SK-N-MC (cell line): ENCODE results near the gene PLEKHO2.

Experiments
- DNase-seq: peaks from one replicate; pipeline ENCODE4 v3.0.0-alpha.2; 2011; ENCODE audit warnings: low read depth, low spot score
- H3K27ac ChIP-seq: fragments of 200-600 bp; sonication (generic); 2 replicates; pipeline ENCODE4 v1.5.1; 2016; ENCODE audit warnings: mixed run types
- H3K36me3 ChIP-seq: fragments of 200-600 bp; sonication (generic); 2 replicates; pipeline ENCODE4 v1.6.1; 2017; ENCODE audit warnings: antibody characterized with exemption, low read length, mixed read lengths; ENCODE audit not compliant: insufficient read depth
- H3K4me3 ChIP-seq: fragments of 200-600 bp; sonication (generic); 2 replicates; pipeline ENCODE4 v1.5.1; 2016
- H3K9ac ChIP-seq: fragments of 200-600 bp; sonication (generic); 2 replicates; pipeline ENCODE4 v1.8.0; 2017; ENCODE audit warnings: mixed run types, mixed read lengths; ENCODE audit not compliant: insufficient read length
- H3K9me3 ChIP-seq: fragments of 200-600 bp; sonication (generic); 2 replicates; pipeline ENCODE4 v1.6.1; 2017; ENCODE audit warnings: low read depth, mild to moderate bottlenecking, antibody characterized with exemption, low read length, moderate library complexity, mixed read lengths
- EZH2 ChIP-seq: fragments of 200-600 bp; sonication (generic); IDR thresholded peaks from one replicate; pipeline ENCODE4 v1.6.1; 2017; ENCODE audit warnings: antibody characterized with exemption
- FOXP2 ChIP-seq: optimal IDR thresholded peaks from 2 replicates; pipeline ENCODE3; 2011; ENCODE audit warnings: mild to moderate bottlenecking, moderate library complexity; ENCODE audit not compliant: insufficient read depth; ENCODE audit errors: extremely low read length, control extremely low read depth
- POLR2AphosphoS5 ChIP-seq: IDR thresholded peaks from 2 replicates; pipeline ENCODE4 v1.6.1; 2012; ENCODE audit warnings: mild to moderate bottlenecking, low read depth, low read length, borderline replicate concordance

The PLEKHO2 gene

GRCh38 chr15:64842096-64842939 lies 603 bp downstream of the PLEKHO2 start:
- TF ChIP-seq EZH2: no peak
- no peak for TF ChIP-seq FOXP2
- TF ChIP-seq POLR2AphosphoS5: no peak
- Histone ChIP-seq H3K27ac (no peak overlapping the region), H3K4me3 (peak overlapping the region; percentile 89), H3K9me3 (no peaks in the 10 kb centered on the region), H3K36me3 (no peaks in the 10 kb centered on the region), H3K9ac (peak overlapping the region; percentile 82)
- DNase-seq: no peak

- peak overlapping the region; percentile 89 for H3K4me3 ChIP-seq
- no peaks in the 10 kb centered on the region for H3K9me3 ChIP-seq
- H3K36me3 ChIP-seq: no peaks in the 10 kb centered on the region
- no peak for DNase-seq
- TF ChIP-seq FOXP2 (no peak), EZH2 (no peak), POLR2AphosphoS5 (no peak)
- no peak overlapping the region for H3K9ac ChIP-seq
- no peak overlapping the region for H3K27ac ChIP-seq
Measured at GRCh38 chr15:64842986-64843561, 1.4 kb downstream of the PLEKHO2 start.

GRCh38 chr15:64843991-64844390 lies 2.3 kb downstream of the PLEKHO2 start:
- TF ChIP-seq POLR2AphosphoS5 (no peak), EZH2 (no peak), FOXP2 (no peak)
- H3K36me3 ChIP-seq: no peaks in the 10 kb centered on the region
- H3K9me3 ChIP-seq: no peaks in the 10 kb centered on the region
- no peak overlapping the region for H3K27ac ChIP-seq
- DNase-seq: no peak
- no peak overlapping the region for H3K4me3 ChIP-seq
- no peak overlapping the region for H3K9ac ChIP-seq

- Histone ChIP-seq H3K9ac (no peak overlapping the region), H3K4me3 (no peak overlapping the region), H3K9me3 (no peaks in the 10 kb centered on the region), H3K36me3 (no peaks in the 10 kb centered on the region), H3K27ac (no peak overlapping the region)
- TF ChIP-seq FOXP2: no peak
- TF ChIP-seq EZH2: no peak
- no peak for TF ChIP-seq POLR2AphosphoS5
- DNase-seq: no peak
Measured at GRCh38 chr15:64844576-64845145, 2.9 kb downstream of the PLEKHO2 start.

GRCh38 chr15:64845183-64845611 lies 3.5 kb downstream of the PLEKHO2 start:
- Histone ChIP-seq H3K4me3 (no peak overlapping the region), H3K27ac (no peak overlapping the region), H3K9me3 (no peaks in the 10 kb centered on the region), H3K9ac (no peak overlapping the region), H3K36me3 (no peaks in the 10 kb centered on the region)
- no peak for DNase-seq
- TF ChIP-seq POLR2AphosphoS5 (no peak), EZH2 (no peak), FOXP2 (no peak)

- Histone ChIP-seq H3K9ac (no peak overlapping the region), H3K36me3 (no peaks in the 10 kb centered on the region), H3K4me3 (no peak overlapping the region)
Measured at GRCh38 chr15:64845831-64846595, 4.3 kb downstream of the PLEKHO2 start.

GRCh38 chr15:64847016-64847415 lies 5.3 kb downstream of the PLEKHO2 start:
- Histone ChIP-seq H3K9me3 (no peaks in the 10 kb centered on the region), H3K36me3 (no peaks in the 10 kb centered on the region), H3K9ac (no peak overlapping the region), H3K27ac (no peak overlapping the region), H3K4me3 (no peak overlapping the region)
- TF ChIP-seq EZH2 (no peak), POLR2AphosphoS5 (no peak), FOXP2 (no peak)
- DNase-seq: no peak

More at GRCh38 chr15:64845831-64846595, 4.3 kb downstream of the PLEKHO2 start:
- TF ChIP-seq FOXP2: no peak
- TF ChIP-seq POLR2AphosphoS5: no peak
- TF ChIP-seq EZH2: no peak
- Histone ChIP-seq H3K27ac (no peak overlapping the region), H3K9me3 (no peaks in the 10 kb centered on the region)
- DNase-seq: no peak

GRCh38 chr15:64847448-64847847 lies 5.7 kb downstream of the PLEKHO2 start:
- Histone ChIP-seq H3K36me3 (no peaks in the 10 kb centered on the region), H3K9me3 (no peaks in the 10 kb centered on the region), H3K27ac (no peak overlapping the region), H3K9ac (no peak overlapping the region), H3K4me3 (no peak overlapping the region)
- TF ChIP-seq POLR2AphosphoS5: no peak
- no peak for TF ChIP-seq EZH2
- no peak for TF ChIP-seq FOXP2
- no peak for DNase-seq
